Measurements from ENCODE around the gene WDR76. TPM values are rescaled to one million over a fixed set of nuclear protein-coding genes. Genes with fewer than 3 reads are reported as not detected.

Gene WDR76
- total RNA-seq, 1 donor = 6.5 TPM

- DNase-seq (ENCODE audit: low read depth in 2 of 3, low spot score in 2 of 3) = no peak
Observed at GRCh38 chr15:43873651-43874050, 46.8 kb downstream of the WDR76 start.

- no peak for DNase-seq (ENCODE audit: low read depth in 2 of 3, low spot score in 2 of 3)
Observed at GRCh38 chr15:43876872-43877271, 50.1 kb downstream of the WDR76 start.

GRCh38 chr15:43877371-43877770, 50.6 kb downstream of the WDR76 start:
- DNase-seq (ENCODE audit: low read depth in 2 of 3, low spot score in 2 of 3) = no peak

DNA sequence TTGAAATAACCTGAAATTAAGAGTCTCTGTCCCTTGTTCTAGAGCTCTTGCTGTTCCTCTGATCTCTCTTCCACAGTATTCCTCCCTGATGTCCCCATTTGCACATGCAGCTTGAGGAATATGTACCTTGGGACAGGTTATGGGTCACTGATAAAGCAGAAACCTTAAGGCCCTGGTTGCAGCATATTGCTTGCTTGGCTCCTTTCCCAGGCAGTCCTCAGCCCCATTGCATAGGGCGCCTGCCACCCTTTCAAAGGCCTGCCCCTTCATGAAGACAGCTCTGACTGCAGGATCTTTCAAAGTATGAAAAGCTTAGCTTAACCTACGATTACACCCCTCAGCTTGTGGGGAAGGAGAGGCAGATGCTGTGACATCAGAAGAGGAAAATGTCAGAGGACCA, 51.6 kb downstream of the WDR76 start:
- DNase-seq (ENCODE audit: low read depth in 2 of 3, low spot score in 2 of 3) = no peak

DNA sequence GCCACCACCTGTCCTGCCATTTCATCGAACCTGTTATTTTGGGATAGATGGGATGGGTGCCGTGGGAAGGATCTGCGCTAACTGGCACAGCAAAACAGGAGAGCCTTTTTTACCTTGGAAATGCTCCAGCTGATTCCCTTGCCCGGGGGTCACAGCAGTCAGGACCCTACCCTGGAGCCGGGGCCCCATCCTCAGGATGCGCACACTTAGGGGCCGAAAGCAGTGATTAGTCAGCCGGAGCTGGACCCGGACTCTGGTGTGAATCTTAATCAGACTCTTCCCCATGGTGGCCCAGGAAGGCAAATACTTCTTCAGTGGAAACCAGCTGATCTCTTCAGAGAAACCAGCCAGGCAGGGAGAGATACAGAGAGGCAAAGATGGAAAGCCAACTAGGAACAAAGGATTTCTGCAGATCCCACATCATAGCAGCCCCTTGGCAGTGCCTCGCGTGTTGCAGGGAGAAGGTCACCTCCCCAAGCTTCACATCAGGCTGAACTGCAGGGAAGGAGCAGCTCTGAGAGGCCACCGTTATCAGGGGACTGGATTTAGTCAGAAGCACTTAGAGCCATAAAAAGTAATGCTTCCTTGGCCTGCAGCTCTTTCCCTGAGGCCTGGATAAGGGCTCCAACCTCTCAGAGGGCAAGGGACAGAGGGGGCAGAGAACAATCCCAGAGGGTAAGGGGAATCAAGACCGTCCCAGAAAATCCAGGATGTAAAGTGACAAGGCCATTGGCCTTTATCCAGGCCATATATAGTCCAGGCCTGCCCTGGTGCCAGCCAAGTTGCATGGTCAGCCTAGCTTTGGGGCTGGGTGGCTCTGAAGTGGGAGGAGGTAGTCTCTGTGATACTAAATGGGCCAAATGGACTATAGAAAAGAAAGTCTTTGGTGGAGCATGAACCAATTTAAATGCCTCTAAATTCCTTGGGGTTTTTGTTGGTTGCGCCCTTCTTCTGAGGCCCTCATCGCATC, 52.9 kb downstream of the WDR76 start:
- DNase-seq (ENCODE audit: low read depth in 2 of 3, low spot score in 2 of 3) = no peak

DNA sequence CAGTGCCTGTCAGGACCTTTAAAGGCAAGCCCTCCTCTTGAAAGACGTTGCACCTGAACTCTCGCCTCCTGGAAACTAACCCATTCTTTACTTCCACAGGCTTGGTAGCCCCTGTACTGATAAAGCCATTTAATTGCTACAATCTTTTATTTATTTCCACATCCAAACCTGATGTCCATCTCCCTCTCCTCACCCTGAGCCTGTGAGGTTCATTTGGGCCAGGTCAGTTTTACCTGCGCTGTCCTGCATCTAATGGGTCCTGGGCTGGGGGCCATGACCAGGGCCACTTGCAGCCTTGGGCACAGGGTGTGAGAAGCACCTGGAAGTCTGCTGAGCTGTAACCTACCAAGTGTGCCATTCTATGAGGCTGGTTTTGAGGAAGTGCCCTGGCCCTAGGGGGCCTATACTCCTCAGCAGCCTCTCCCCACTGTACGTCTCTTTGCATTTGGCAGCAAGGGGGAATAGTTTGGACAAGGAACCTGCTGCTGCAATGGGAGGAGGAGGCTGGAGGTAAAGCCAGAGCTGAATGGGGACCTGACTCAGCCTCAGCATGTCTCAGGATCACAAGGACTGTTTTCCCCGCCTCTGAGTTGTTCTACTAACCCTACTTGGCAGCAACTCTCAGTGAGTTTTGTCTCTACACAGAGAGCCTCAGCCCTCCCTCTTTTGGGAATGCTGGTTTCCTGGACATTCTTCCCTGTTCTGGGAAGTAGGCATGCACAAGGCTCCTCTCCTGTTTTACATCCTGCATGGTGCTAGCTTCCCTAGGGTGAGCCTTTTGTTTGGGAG, 53.8 kb downstream of the WDR76 start:
- no peak for DNase-seq (ENCODE audit: low read depth in 2 of 3, low spot score in 2 of 3)

- DNase-seq (ENCODE audit: low read depth in 2 of 3, low spot score in 2 of 3) = no peak
Observed at GRCh38 chr15:43881245-43881644, 54.4 kb downstream of the WDR76 start.

- no peak for DNase-seq (ENCODE audit: low read depth in 2 of 3, low spot score in 2 of 3)
Observed at GRCh38 chr15:43881944-43882343, 55.1 kb downstream of the WDR76 start.

DNA sequence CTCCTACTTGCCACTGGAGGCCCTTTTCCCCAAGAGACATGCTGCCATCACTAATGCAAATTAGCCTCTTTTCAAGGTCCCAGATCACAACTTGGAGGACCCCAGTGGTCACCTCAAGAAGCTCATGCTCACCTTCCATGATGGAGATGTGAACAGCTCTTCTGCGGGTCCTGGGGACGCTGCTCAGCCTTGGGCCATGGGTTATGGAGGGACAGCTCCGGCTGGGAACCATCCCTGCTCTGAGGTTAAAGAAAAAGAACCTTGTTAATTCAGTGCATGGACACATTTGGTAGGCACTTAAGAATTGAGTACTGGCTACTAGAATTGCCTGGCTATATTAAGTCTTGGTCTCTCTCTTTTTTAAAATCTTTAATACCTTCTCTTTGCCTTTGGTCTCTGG, 56.8 kb downstream of the WDR76 start:
- no peak for DNase-seq (ENCODE audit: low read depth in 2 of 3, low spot score in 2 of 3)

DNA sequence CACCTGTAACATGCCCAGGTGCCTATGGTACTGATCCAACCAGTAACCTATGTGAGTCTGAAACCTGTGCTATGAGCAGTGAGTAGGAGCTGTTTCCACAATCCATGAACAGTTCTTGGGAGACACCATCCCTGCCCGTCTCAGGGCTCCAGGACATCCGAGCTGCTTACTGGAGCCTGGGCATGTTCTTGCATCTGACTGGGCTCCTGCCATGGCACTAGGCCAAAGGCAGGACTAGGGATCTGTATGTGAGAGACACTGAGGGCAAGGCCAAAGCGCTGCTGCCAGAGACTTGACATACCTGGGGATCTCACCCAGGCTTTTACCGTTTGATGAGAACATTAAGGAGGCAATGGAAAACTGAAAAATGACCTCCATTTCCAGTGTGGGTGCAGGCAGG, 59.8 kb downstream of the WDR76 start:
- no peak for DNase-seq (ENCODE audit: low read depth in 2 of 3, low spot score in 2 of 3)

GRCh38 chr15:43887901-43888300, 61.1 kb downstream of the WDR76 start:
- DNase-seq (ENCODE audit: low read depth in 2 of 3, low spot score in 2 of 3) = no peak

- no peak for DNase-seq (ENCODE audit: low read depth in 2 of 3, low spot score in 2 of 3)
Observed at GRCh38 chr15:43889042-43889441, 62.2 kb downstream of the WDR76 start.

DNA sequence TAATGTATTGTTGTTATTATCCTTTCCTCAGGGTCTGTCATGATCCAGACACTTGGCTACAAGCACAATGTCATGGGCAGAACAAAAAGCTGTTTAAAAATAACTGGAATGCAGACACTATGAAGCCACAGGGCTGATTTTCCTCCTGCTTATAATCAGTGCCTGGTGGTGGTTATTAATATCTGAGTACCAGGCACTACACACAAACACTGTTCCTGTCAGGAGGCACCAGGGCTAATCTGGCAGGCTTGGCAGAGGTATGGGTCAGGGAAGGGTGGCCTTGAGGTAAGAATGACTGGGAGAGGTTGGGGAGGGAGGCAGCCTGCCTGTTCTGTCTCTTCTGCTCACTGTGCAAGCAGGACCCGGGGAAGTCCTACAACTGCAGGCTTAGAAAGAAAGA, 67.2 kb downstream of the WDR76 start:
- no peak for DNase-seq (ENCODE audit: low read depth in 2 of 3, low spot score in 2 of 3)

DNA sequence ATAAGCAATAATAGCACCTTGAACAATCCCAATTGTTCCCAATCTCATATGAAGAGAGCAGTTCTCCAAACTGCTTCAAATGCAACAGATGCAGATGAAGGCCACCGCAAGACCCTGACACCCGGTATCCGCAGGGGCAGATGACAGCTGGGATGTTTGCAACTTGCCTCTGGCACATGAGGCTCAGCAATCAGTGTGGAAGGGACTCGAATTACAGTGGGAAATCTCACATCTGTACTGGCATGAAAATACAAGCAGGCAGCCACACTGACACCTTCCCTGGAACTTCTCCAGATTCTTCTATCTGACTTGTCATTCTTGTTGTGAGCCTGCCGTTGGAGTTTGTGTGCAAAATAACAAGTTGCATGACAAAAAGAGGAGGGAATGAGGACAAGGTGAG, 68.8 kb downstream of the WDR76 start:
- no peak for DNase-seq (ENCODE audit: low read depth in 2 of 3, low spot score in 2 of 3)

DNA sequence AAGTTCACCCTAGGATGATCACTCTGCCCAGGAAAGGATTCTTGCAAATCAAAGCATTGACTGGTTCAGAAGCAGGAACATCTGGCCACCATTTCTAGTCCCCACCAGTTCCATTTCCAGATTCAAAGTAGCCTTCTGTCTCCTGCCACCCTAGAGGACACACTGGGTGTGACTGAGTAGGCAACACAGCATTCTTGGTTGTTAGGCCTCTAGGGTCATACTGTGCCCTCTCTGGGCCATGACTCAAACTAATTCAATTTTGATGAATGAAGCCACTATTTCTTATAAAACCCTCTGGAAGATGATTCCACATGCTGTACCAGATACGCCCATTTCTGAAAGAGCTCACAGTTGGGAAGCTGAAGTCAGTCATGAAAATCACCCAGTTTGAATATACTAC, 69.7 kb downstream of the WDR76 start:
- no peak for DNase-seq (ENCODE audit: low read depth in 2 of 3, low spot score in 2 of 3)

GRCh38 chr15:43898891-43899290, 72.1 kb downstream of the WDR76 start:
- DNase-seq (ENCODE audit: low read depth in 2 of 3, low spot score in 2 of 3) = no peak

DNA sequence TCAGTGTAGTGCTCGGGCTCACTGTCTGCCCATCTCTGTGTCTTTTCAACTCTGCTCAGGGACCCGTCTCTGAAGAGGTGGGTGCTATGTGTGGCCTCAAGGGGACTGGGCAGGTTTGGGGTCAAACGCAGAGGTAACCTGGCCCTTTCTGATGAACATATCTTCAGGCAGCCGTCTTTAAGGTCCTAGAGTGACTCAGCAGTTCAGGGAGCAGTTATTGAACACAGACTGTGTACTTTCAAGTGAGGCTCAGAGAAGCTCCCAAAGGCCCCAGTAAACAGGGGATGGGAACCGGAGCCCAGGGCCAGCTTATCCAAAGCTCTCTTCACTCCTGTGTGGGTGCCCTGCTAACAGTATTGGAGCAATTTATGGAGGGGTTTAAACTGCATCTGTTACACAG, 73.1 kb downstream of the WDR76 start:
- peak in 1 of 3 donors; percentile 18 for DNase-seq (ENCODE audit: low read depth in 2 of 3, low spot score in 2 of 3)

DNA sequence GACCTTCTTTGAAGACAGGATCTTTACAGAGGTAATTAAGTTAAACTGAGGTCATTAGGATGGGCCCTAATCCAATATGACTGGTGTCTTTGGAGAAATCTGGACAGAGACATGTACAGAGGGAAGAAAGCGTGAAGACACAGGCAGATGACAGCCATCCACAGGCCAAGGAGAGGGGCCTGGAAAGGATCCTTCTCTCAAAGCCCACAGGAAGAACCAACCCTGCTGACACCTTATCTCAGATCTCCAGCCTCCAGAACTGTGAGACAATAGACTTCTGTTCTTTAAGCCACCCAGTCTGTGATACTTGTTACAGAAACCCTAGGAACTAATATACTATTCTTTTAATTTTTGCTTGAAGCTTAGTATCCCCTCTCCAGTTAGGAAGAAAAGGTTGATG, 74.2 kb downstream of the WDR76 start:
- DNase-seq (ENCODE audit: low read depth in 2 of 3, low spot score in 2 of 3) = peak in 1 of 3 donors; percentile 19

DNA sequence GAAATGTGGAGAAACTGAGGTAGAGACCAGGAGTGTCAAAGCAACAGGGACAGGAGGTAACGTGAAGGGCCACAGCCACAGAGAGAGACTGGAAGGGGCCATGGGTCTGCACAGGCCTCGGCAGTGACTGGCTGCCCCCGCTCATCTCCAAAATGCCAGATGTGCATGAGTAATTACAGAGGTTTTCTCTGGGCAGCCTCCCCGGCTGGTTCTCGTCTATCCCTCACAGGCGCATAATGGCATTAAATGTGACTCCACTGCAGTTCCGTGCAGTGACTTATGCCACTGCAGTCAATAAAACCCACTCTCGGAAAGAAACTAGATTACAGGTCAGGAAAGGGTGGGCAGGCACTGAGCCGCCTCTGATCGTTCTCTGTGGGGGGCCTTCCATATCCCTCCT, 74.7 kb downstream of the WDR76 start:
- DNase-seq (ENCODE audit: low read depth in 2 of 3, low spot score in 2 of 3) = no peak

DNA sequence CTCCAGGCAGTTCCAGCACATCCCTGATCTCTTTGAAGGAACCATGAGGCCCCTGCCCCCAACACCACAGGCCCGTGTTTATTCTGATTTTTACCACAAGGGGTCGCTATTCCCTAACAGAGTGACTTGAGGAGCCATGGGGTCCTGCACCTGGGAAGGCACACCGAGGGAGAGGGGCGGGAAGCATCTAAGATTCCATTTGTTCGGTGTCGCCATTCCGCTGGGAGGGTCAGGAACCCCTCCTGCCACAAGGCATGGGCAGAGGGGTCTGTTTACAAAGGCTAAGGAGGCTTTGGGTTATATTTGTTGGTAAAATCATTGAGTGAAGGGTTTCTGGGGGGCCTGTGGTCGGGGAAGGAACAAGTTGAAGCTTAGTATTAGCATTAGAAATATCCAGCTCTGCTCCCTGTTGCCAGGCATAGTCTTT, 77.1 kb downstream of the WDR76 start:
- DNase-seq (ENCODE audit: low read depth in 2 of 3, low spot score in 2 of 3) = peak; percentile 18 to 87 (median 58)

GRCh38 chr15:43905755-43906154, 79.0 kb downstream of the WDR76 start:
- DNase-seq (ENCODE audit: low read depth in 2 of 3, low spot score in 2 of 3) = no peak
